Umbilical cord (tissue), 2 donors: ENCODE results near the gene PKN2. TPM values are rescaled to one million over a fixed set of nuclear protein-coding genes. Genes with fewer than 3 reads are reported as not detected.
A peak's percentile ranks its signal among the peaks of the same experiment; 100 is the strongest.

Source experiments
- DNase-seq: peaks from one replicate; pipeline ENCODE4 v3.0.0-alpha.2; 2015; ENCODE audit warnings: low spot score
- total RNA-seq: library from RNA; depleted of rRNA; stranded (reverse); fragments of >200 nt; gene quantifications from one replicate; pipeline ENCODE4 v1.2.3, GENCODE V29; 2014; ENCODE audit warnings: low replicate concordance; ENCODE audit not compliant: insufficient read depth

PKN2 gene
- total RNA-seq, 1 donor from 2014 or later = 33.2 TPM

- peak; percentile 92 for DNase-seq
These were observed 47.6 kb downstream of the PKN2 start for GRCh38 chr1:88731475-88732269.

GRCh38 chr1:88735382-88735781 lies 51.3 kb downstream of the PKN2 start:
- DNase-seq = no peak

- no peak for DNase-seq
These were observed 51.8 kb downstream of the PKN2 start for GRCh38 chr1:88735909-88736308.

GRCh38 chr1:88736633-88737248 lies 52.7 kb downstream of the PKN2 start:
- DNase-seq = no peak

GRCh38 chr1:88737338-88737927 lies 53.4 kb downstream of the PKN2 start:
- DNase-seq = no peak

GRCh38 chr1:88740784-88741183 lies 56.7 kb downstream of the PKN2 start:
- no peak for DNase-seq

- DNase-seq = no peak
These were observed 57.3 kb downstream of the PKN2 start for GRCh38 chr1:88741413-88741812.

- peak; percentile 25 for DNase-seq
These were observed 58.5 kb downstream of the PKN2 start for GRCh38 chr1:88742531-88742930.

GRCh38 chr1:88744142-88744541 lies 60.1 kb downstream of the PKN2 start:
- DNase-seq = no peak

- DNase-seq = no peak
These were observed 62.8 kb downstream of the PKN2 start for GRCh38 chr1:88746916-88747315.

GRCh38 chr1:88751714-88752113 lies 67.6 kb downstream of the PKN2 start:
- DNase-seq = no peak

GRCh38 chr1:88753506-88753905 lies 69.4 kb downstream of the PKN2 start:
- DNase-seq = no peak

- DNase-seq = peak; percentile 14
These were observed 79.8 kb downstream of the PKN2 start for GRCh38 chr1:88763649-88764406.

GRCh38 chr1:88768187-88768586 lies 84.1 kb downstream of the PKN2 start:
- DNase-seq = no peak

- no peak for DNase-seq
These were observed 84.7 kb downstream of the PKN2 start for GRCh38 chr1:88768816-88769215.

GRCh38 chr1:88773540-88774150 lies 89.6 kb downstream of the PKN2 start:
- DNase-seq = no peak

GRCh38 chr1:88774151-88774556 lies 90.1 kb downstream of the PKN2 start:
- DNase-seq = no peak

- no peak for DNase-seq
These were observed 93.6 kb downstream of the PKN2 start for GRCh38 chr1:88777604-88778149.

- no peak for DNase-seq
These were observed 95.8 kb downstream of the PKN2 start for GRCh38 chr1:88779880-88780279.

- no peak for DNase-seq
These were observed 96.4 kb downstream of the PKN2 start for GRCh38 chr1:88780485-88780884.

GRCh38 chr1:88783145-88783544 lies 99.1 kb downstream of the PKN2 start:
- DNase-seq = no peak
